Tibial nerve (tissue), 4 donors: Measurements from ENCODE around the gene CDC25C. TPM values are rescaled to one million over a fixed set of nuclear protein-coding genes. Genes with fewer than 3 reads are reported as not detected.
A peak's percentile ranks its signal among the peaks of the same experiment; 100 is the strongest.

Experiments
- DNase-seq, 2 donors: peaks; one replicate each; pipeline ENCODE4 v3.0.0-alpha.2; 2019; ENCODE audit warnings: low spot score in 2 of 2
- H3K27ac ChIP-seq, 4 donors: fragments of 200-600 bp; sonication (generic) in 3 of 4; one replicate each; pipeline ENCODE4 v1.5.1; 2017 to 2019; ENCODE audit warnings: mild to moderate bottlenecking in 1 of 4
- H3K27me3 ChIP-seq, 2 donors: fragments of 200-600 bp; sonication (generic) in 1 of 2; one replicate each; pipeline versions ENCODE4 v1.5.1 to v1.6.0; 2017 to 2019
- H3K36me3 ChIP-seq, 3 donors: fragments of 200-600 bp; sonication (generic); one replicate each; pipeline ENCODE4 v1.5.1; 2018 to 2019
- H3K4me1 ChIP-seq, 4 donors: fragments of 200-600 bp; sonication (generic) in 3 of 4; one replicate each; pipeline ENCODE4 v1.5.1; 2017 to 2019
- H3K4me3 ChIP-seq, 4 donors: fragments of 200-600 bp; sonication (generic) in 3 of 4; one replicate each; pipeline ENCODE4 v1.5.1; 2017 to 2019; ENCODE audit warnings: mild to moderate bottlenecking in 1 of 4, moderate library complexity in 1 of 4
- H3K9me3 ChIP-seq, 4 donors: fragments of 200-600 bp; sonication (generic) in 3 of 4; one replicate each; pipeline ENCODE4 v1.5.1; 2017 to 2019
- CTCF ChIP-seq, 5 experiments: fragments of 200-600 bp in 3 of 5; fragments of 450-650 bp in 2 of 5; sonication (generic) in 3 of 5; IDR thresholded peaks; one replicate each; pipeline ENCODE4 v1.5.1; 2016 to 2019; ENCODE audit warnings: antibody characterized with exemption in 5 of 5, mild to moderate bottlenecking in 3 of 5, moderate library complexity in 2 of 5
- EP300 ChIP-seq, 2 donors: sonication (generic); formaldehyde crosslinking; IDR thresholded peaks; one replicate each; pipeline ENCODE4 v1.6.1; 2017; ENCODE audit warnings: antibody characterized with exemption in 2 of 2, mild to moderate bottlenecking in 1 of 2
- POLR2A ChIP-seq, 2 donors: fragments of 450-650 bp; IDR thresholded peaks; one replicate each; pipeline ENCODE4 v1.6.1; 2017; ENCODE audit warnings: antibody characterized with exemption in 2 of 2, mild to moderate bottlenecking in 2 of 2, moderate library complexity in 2 of 2
- WGBS, 2 donors: methylation state at CpG; one replicate each; pipeline ENCODE4 v1.1.5; 2018; 5-methylcytosine and 5-hydroxymethylcytosine counted together
- total RNA-seq, 4 donors: library from RNA; depleted of rRNA; stranded (reverse); fragments of >200 nt; gene quantifications; one replicate each; pipeline ENCODE4 v1.1.0, GENCODE V29; 2016

Gene CDC25C
- total RNA-seq, 4 donors from 2014 or later = 0.60 TPM; not detected in 3

GRCh38 chr5:138352722-138353559 is 21.3 kb upstream of the CDC25C start:
- Histone ChIP-seq H3K9me3 (peaks cover 0 to 10% (median 0%) of the 10 kb centered on the region in 4 donors), H3K36me3 (peaks cover 0 to 18% (median 0%) of the 10 kb centered on the region in 3 donors), H3K27ac (peak overlapping the region; percentile 95 to 99 (median 97)), H3K27me3 (no peaks in the 10 kb centered on the region), H3K4me1 (peaks cover 0 to 60% (median 27%) of the 10 kb centered on the region in 4 donors), H3K4me3 (peak overlapping the region; percentile 86 to 96 (median 93))
- WGBS, 2 donors = 0 to 2% methylated on average over 29 to 31 of the region's 88 CpGs
- DNase-seq = peak; percentile 28 to 54
- TF ChIP-seq CTCF (IDR thresholded peaks at IDR 0.05) (peak in 3 of 5 experiments; percentile 27 to 51 (median 45)), EP300 (IDR thresholded peaks at IDR 0.05) (peak in 1 of 2 donors; percentile 58), POLR2A (IDR thresholded peaks at IDR 0.05) (no peak)

GRCh38 chr5:138352071-138352721 is 20.6 kb upstream of the CDC25C start, which contains the start of gene KDM3B:
Gene KDM3B, plus strand, starts transcription at chr5:138352685. Its CDS starts 111 bp downstream, at chr5:138352796.
- H3K4me3 ChIP-seq = peak within 1 kb of the TSS; percentile 86 to 96 (median 93)

GRCh38 chr5:138351517-138351916 is 19.9 kb upstream of the CDC25C start:
- Histone ChIP-seq H3K4me3 (no peak overlapping the region), H3K27me3 (no peaks in the 10 kb centered on the region), H3K4me1 (peaks cover 0 to 54% (median 25%) of the 10 kb centered on the region in 4 donors), H3K27ac (peak overlapping the region in 1 of 4 donors; percentile 96), H3K36me3 (peaks cover 0 to 32% (median 9%) of the 10 kb centered on the region in 3 donors), H3K9me3 (peaks cover 0 to 10% (median 0%) of the 10 kb centered on the region in 4 donors)
- no peak for TF ChIP-seq CTCF (IDR thresholded peaks at IDR 0.05)
- no peak for TF ChIP-seq POLR2A (IDR thresholded peaks at IDR 0.05)
- no peak for TF ChIP-seq EP300 (IDR thresholded peaks at IDR 0.05)
- DNase-seq = no peak

More at GRCh38 chr5:138352071-138352721, 20.6 kb upstream of the CDC25C start, which contains the start of gene KDM3B:
- Histone ChIP-seq H3K27ac (peak within 1 kb of the TSS; percentile 95 to 99 (median 97)), H3K36me3 (peaks cover 0 to 25% (median 2%) of the 10 kb centered on the region in 3 donors), H3K4me1 (peaks cover 0 to 60% (median 27%) of the 10 kb centered on the region in 4 donors), H3K27me3 (no peaks in the 10 kb centered on the region), H3K9me3 (peaks cover 0 to 10% (median 0%) of the 10 kb centered on the region in 4 donors)
- DNase-seq = peak; percentile 70 to 71
- TF ChIP-seq CTCF (IDR thresholded peaks at IDR 0.05) = peak; percentile 97 to 99 (median 98)
- no peak for TF ChIP-seq POLR2A (IDR thresholded peaks at IDR 0.05)
- peak in 1 of 2 donors; percentile 56 for TF ChIP-seq EP300 (IDR thresholded peaks at IDR 0.05)
- 51 to 58% methylated on average over 3 to 4 of the region's 30 CpGs for WGBS, 2 donors

- Histone ChIP-seq H3K36me3 (peaks cover 0 to 37% (median 10%) of the 10 kb centered on the region in 3 donors), H3K27ac (no peak overlapping the region), H3K27me3 (no peaks in the 10 kb centered on the region), H3K9me3 (peaks cover 0 to 10% (median 0%) of the 10 kb centered on the region in 4 donors), H3K4me3 (no peak overlapping the region), H3K4me1 (peaks cover 0 to 49% (median 24%) of the 10 kb centered on the region in 4 donors)
- TF ChIP-seq CTCF (IDR thresholded peaks at IDR 0.05) (no peak), POLR2A (IDR thresholded peaks at IDR 0.05) (no peak), EP300 (IDR thresholded peaks at IDR 0.05) (no peak)
- DNase-seq = no peak
- 88 to 91% methylated on average over 1 of the region's 1 CpG for WGBS, 2 donors
Observed at GRCh38 chr5:138351056-138351455, 19.5 kb upstream of the CDC25C start.
